GM12878 (cell line): ENCODE data around the gene CD84. TPM values are rescaled to one million over a fixed set of nuclear protein-coding genes. Genes with fewer than 3 reads are reported as not detected.

Experiments used
- ATF3 ChIP-seq: IDR thresholded peaks from 2 replicates; pipeline ENCODE4 v1.6.1; 2011; ENCODE audit warnings: low read depth, mild to moderate bottlenecking, low read length, moderate library complexity, borderline replicate concordance; ENCODE audit errors: extremely low read depth
- BHLHE40 ChIP-seq, 2 experiments: fragments of 450-650 bp in 1 of 2; IDR thresholded peaks; 2 replicates each; pipeline ENCODE4 v1.6.1; 2011 to 2017; ENCODE audit warnings: low read depth in 2 of 2, borderline replicate concordance in 1 of 2, improper control_type of control experiment in 1 of 2, low read length in 1 of 2, mild to moderate bottlenecking in 1 of 2
- CBX3 ChIP-seq: fragments of 200-600 bp; sonication (generic); IDR thresholded peaks from 2 replicates; pipeline ENCODE4 v1.6.1; 2016; ENCODE audit warnings: low read depth, borderline replicate concordance
- CEBPB ChIP-seq, 2 experiments: fragments of 150-350 bp in 1 of 2; IDR thresholded peaks; 2 replicates each; pipeline ENCODE4 v1.6.1; 2012 to 2014; ENCODE audit warnings: low read depth in 2 of 2, low read length in 2 of 2, borderline replicate concordance in 1 of 2, inconsistent platforms in 1 of 2
- CREB1 ChIP-seq: IDR thresholded peaks from 2 replicates; pipeline ENCODE4 v1.6.1; 2012; ENCODE audit warnings: low read depth, mild to moderate bottlenecking, inconsistent platforms
- EZH2 ChIP-seq: IDR thresholded peaks from 2 replicates; pipeline ENCODE4 v1.6.1; 2012; ENCODE audit warnings: low read depth, mild to moderate bottlenecking, control low read depth, inconsistent platforms, low read length, borderline replicate concordance; ENCODE audit not compliant: control insufficient read depth
- FOXK2 ChIP-seq: fragments of 450-650 bp; IDR thresholded peaks from 2 replicates; pipeline ENCODE4 v1.6.1; 2017; ENCODE audit warnings: mild to moderate bottlenecking, moderate library complexity
- GABPA ChIP-seq: IDR thresholded peaks from 2 replicates; pipeline ENCODE4 v1.6.1; 2014; ENCODE audit warnings: antibody characterized with exemption, low read depth, mild to moderate bottlenecking, inconsistent platforms
- IKZF1 ChIP-seq: fragments of 450-650 bp; conservative IDR thresholded peaks from 2 replicates; pipeline ENCODE4 v1.6.1; 2017; ENCODE audit warnings: antibody characterized with exemption, mild to moderate bottlenecking
- LARP7 ChIP-seq: fragments of 450-650 bp; IDR thresholded peaks from 2 replicates; pipeline ENCODE4 v1.6.1; 2017; ENCODE audit warnings: mild to moderate bottlenecking
- MTA3 ChIP-seq: IDR thresholded peaks from 2 replicates; pipeline ENCODE4 v1.6.1; 2012; ENCODE audit warnings: low read length, inconsistent platforms, borderline replicate concordance
- NKRF ChIP-seq: fragments of 450-650 bp; conservative IDR thresholded peaks from 2 replicates; pipeline ENCODE4 v1.6.1; 2017; ENCODE audit warnings: mild to moderate bottlenecking, moderate library complexity
- PAX5 ChIP-seq: IDR thresholded peaks from 2 replicates; pipeline ENCODE4 v1.6.1; 2011; ENCODE audit warnings: low read depth, low read length, borderline replicate concordance
- PML ChIP-seq: IDR thresholded peaks from 2 replicates; pipeline ENCODE4 v1.6.1; 2012; ENCODE audit warnings: low read length, inconsistent platforms
- RAD51 ChIP-seq: fragments of 450-650 bp; IDR thresholded peaks from 2 replicates; pipeline ENCODE4 v1.6.1; 2016; ENCODE audit warnings: moderate library complexity, mild to moderate bottlenecking, inconsistent platforms
- SKIL ChIP-seq: fragments of 450-650 bp; IDR thresholded peaks from 2 replicates; pipeline ENCODE4 v1.6.1; 2017; ENCODE audit warnings: mild to moderate bottlenecking, low read depth, inconsistent platforms; ENCODE audit not compliant: poor library complexity, severe bottlenecking
- STAT3 ChIP-seq: IDR thresholded peaks from 2 replicates; pipeline ENCODE4 v1.6.1; 2011; ENCODE audit warnings: low read depth, low read length, improper control_type of control experiment
- YY1 ChIP-seq: IDR thresholded peaks from 2 replicates; pipeline ENCODE4 v1.6.1; 2011; ENCODE audit warnings: low read depth, mild to moderate bottlenecking, low read length
- ZNF592 ChIP-seq: fragments of 450-650 bp; IDR thresholded peaks from 2 replicates; pipeline ENCODE4 v1.6.1; 2017; ENCODE audit warnings: mild to moderate bottlenecking, moderate library complexity
- ZNF622 ChIP-seq: fragments of 450-650 bp; IDR thresholded peaks from 2 replicates; pipeline ENCODE4 v1.6.1; 2017; ENCODE audit warnings: mild to moderate bottlenecking, inconsistent platforms
- polyA plus RNA-seq, 11 experiments: library from polyadenylated mRNA; depleted of rRNA in 4 of 11; unstranded in 6 of 11; stranded (reverse) in 5 of 11; fragments of >200 nt; fragmentation: Nextera tagmentation in 4 of 11; fragmentation: Illumina TruSeq in 1 of 11; extraction: Ambion mirVana in 4 of 11; extraction: Trizol in 1 of 11; gene quantifications; 1 replicate in 1 of 11; 2 replicates in 10 of 11; pipeline versions ENCODE4 v1.2.1 to v1.2.3, GENCODE V29; 2011 to 2016; ENCODE audit warnings: inconsistent platforms in 2 of 11, missing spikeins in 2 of 11, low read depth in 1 of 11
- total RNA-seq, 4 experiments: library from RNA; depleted of rRNA in 3 of 4; stranded (reverse); fragments of >200 nt in 3 of 4; fragmentation: Illumina TruSeq in 1 of 4; extraction: Trizol in 1 of 4; gene quantifications; 2 replicates each; pipeline versions ENCODE4 v1.2.1 to v1.2.3, GENCODE V29; 2013 to 2021

CD84 gene
- total and polyA plus RNA-seq, 10 of the 15 experiments (the other 5 are each of a cell fraction or from before 2014, with no cell fraction given), result 3.4 to 20.3 (median 11.7) TPM

GRCh38 chr1:160552425-160552824, 26.9 kb downstream of the CD84 start (continued):
- TF ChIP-seq CEBPB (IDR thresholded peaks at IDR 0.05; ENCODE audit: borderline replicate concordance in 1 of 2, low read depth in 2 of 2, low read length in 2 of 2) (no peak), YY1 (no peak), CREB1 (no peak), CBX3 (no peak), RAD51 (peak; percentile 81), ZNF592 (peak; percentile 96), NKRF (no peak), PAX5 (no peak), BHLHE40 (IDR thresholded peaks at IDR 0.05; ENCODE audit: borderline replicate concordance in 1 of 2, low read depth in 2 of 2, low read length in 1 of 2) (peak; percentile 81 to 87), STAT3 (no peak), IKZF1 (peak; percentile 69), MTA3 (no peak), ZNF622 (no peak), FOXK2 (no peak), SKIL (peak; percentile 15), LARP7 (no peak), EZH2 (no peak), GABPA (no peak), ATF3 (no peak), PML (no peak)
